GM19193 (cell line): ENCODE data around the gene UCHL1.

Experiments used
- POLR2A ChIP-seq: IDR thresholded peaks from 4 replicates; pipeline ENCODE4 v1.6.1; 2011; ENCODE audit not compliant: insufficient read depth, insufficient read length; ENCODE audit errors: extremely low read depth

UCHL1 gene

DNA sequence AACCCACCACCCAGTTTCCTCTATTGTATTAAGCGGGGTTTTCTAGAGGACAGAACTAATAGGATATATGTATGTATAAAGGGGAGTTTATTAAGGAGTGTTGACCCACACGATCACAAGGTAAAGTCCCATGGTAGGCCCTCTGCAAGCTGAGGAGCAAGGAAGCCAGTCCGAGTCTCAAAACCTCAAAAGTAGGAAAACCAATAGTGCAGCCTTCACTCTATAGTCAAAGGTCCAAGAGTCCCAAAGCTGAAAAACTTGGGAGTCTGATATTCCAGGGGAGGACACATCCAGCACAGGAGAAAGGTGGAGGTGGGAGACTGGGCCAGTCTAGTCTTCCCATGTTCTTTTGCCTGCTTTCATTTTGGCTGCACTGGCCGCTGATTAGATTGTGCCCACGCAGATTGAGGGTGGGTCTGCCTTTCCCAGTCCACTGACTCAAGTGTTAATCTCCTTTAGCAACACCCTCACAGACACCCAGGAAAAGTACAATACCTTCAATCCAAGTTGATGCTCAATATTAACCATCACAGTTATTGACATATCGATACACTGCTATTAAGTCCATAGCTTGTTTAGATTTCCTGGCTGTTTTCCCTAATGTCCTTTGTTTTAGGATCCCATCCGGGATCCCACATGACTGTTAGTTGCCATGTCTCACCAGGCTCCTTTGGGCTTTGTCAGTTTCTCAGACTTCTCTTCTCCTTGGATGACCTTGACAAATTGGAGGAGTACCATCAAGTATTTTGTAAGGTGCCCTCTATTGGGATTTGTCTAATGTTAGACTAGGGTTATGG, 12.2 kb downstream of the UCHL1 start:
- no peak for TF ChIP-seq POLR2A

DNA sequence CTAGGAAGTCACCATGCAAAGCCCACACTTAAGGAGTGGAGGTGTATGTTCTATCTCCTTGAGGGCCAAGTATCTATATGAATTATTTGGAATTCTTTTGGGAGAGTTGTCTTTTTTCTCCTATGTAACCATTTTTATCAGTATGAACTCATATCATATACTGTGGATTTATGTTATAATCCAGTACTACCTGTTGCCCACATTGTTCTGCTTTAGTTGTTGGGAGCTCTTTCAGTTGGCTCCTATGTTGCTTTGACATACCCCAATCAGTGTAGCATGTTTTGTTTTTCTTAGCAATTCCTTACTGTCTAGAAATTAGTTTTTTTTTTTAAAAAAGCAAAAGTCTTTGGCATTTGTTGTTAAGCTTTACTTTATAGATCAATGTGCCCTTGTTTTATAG, 13.0 kb downstream of the UCHL1 start:
- TF ChIP-seq POLR2A = no peak

DNA sequence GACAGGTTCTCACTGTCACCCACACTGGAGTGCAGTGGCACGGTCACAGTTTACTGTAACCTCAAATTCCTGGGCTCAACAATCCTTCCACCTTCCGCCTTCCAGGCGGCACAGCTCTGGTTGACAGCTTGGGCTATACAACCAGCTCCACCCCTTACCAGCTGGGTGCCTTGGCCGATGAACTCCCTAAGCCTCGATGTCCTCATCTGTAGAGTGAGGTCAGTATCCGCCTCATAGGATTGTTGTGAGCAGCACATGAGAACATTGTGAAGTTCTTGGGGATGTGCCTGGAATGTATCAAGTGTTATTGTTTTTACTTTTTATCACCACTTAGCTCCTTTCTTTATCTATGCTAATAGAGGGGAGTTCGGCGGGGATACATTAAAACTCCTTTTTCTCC, 23.3 kb downstream of the UCHL1 start:
- no peak for TF ChIP-seq POLR2A

DNA sequence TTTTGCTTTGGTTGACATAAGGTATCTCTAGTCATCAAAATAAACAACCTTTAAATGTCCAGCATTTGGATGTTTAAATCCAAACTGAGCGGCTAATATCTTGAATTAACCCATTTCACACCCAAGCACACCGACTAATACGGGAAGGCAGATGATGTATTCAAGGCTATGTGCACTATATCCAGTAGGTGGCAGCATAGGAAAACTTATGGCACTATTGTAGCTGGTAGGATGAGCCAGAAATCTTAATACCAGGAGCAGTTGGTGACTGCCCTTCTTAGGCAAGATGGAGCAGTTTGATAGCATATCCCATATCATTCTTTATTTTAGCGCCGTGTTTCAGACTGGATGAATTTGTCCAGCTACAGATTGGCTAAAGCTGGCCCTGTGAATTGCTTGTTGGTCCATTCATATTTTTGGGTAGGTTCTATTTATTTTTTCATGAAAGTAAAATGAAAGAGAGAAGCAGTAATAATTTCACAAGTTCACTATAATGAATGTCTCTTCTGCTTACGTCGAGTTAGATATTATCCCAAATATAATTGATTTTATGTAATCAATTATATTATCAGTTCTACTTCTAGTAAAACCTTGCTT, 24.4 kb downstream of the UCHL1 start:
- no peak for TF ChIP-seq POLR2A

DNA sequence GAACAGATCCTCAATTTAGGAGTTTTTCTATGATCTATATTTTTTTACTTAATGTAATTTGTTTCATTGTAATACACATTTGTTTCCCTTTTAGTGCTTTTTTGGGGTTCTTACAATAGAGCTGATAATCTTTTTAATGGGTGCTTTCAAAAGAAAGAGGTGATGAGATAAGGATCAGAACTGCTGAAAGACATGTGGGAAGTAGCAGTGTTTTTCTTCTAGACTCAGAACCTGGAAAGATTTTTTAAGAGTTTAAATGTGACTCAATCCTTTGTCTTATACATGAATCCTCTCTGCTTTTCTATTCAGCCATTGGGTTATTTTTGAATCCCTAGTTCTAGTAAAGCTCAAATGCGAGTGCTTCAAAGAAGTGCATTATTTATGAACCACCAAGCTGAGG, 25.6 kb downstream of the UCHL1 start:
- TF ChIP-seq POLR2A = no peak

DNA sequence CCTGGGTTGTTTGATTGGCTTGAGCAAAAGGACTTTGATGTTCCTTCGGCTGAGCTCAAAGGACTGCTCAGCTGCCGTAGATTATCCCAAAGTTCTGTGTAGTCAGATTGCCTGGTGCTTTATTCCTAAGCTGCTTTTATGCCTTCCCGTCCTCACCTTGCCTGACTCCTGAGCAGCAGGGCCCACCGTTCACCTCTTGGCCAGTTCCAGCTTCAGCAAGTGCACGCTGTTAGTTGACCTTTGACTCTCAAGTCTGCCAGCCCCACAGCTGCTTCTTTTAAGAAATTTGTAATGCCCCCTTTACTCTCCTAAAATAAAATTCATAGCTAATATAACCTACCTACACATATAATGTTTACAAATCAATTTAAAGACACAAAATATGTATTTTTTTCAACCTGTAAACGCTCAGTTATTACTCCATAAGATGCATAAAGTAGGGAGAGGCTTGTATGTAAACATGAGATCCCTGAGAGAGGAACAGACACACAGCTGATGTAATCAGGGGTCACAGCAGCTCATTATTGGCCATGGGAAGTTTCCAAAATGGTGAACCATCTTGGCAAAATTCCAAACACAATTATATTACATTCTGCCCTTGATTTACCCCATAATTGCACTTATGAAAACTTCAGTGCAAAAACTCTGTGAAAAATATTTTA, 28.6 kb downstream of the UCHL1 start:
- no peak for TF ChIP-seq POLR2A

DNA sequence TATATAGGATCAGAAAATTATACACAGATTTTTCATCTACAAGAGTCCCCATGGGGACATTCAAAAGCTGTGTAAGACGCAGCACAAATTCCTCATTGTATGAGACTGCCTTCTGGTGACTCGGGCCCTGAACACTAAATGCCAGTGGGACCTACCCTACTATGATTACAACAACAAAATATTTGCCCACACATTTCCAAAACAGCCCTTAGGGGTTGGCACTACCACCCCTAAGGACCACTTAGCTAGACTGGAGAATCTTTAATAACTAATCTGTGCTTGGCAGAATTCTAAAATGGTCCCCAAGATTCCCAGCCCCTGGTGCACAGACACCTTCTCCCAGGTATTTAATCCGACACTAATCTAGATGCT, 29.1 kb downstream of the UCHL1 start:
- TF ChIP-seq POLR2A = no peak

DNA sequence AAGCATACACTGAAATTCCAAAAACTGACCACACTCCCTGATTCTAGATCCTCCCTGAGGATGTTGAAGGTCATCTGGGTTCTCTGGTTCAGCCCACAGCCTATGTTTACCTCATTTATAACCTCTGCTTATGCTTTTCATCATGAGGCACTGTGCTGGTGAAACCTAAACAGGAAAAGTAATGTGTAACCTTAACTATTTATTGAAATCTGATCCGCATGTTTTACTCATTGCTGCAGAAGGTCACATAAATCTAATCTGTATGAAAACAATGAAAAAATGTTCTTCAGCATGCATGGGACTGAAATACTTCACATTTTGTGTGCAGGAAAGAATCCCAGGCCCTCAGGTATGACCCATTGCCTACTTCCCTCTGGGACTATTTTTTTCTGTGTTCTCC, 30.3 kb downstream of the UCHL1 start:
- TF ChIP-seq POLR2A = no peak

DNA sequence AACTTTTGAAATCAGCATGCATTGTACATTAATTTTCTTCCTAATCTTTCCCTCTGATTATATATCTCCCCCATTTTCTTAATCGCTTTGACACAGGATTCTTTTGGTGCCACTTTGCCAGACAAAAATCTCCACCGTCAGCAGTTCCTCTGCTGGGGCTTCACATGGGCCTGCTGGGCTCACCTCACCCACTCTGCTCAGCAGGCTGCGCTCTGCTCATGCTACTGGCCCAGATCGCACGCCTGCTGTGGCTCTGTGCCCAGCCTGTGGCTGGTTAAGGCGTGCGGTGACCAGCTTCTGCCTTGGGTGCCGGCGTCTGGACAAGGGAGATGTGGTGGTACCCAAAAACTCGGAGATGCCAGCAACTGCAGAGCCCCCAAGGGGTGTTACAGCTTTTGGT, 31.1 kb downstream of the UCHL1 start:
- no peak for TF ChIP-seq POLR2A

DNA sequence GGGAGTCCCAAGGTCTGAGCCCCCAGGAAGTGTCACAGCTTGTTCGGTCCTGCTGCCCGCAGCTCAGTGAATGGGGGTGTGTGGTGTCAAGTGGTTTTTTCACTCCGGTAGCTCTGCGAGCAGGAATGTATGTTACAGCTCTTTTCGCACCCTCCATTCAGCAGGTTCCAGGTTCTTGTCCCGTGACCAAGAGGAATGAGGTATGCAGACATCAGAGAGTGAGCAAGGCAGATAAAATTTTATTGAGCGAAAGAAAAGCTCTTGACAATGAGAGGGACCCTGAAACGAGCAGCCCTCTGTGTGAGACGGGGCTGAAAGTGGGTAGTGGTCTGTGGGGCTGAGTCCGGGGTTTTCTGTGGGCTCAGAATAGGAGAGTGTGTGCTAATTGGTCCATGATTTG, 31.5 kb downstream of the UCHL1 start:
- no peak for TF ChIP-seq POLR2A

DNA sequence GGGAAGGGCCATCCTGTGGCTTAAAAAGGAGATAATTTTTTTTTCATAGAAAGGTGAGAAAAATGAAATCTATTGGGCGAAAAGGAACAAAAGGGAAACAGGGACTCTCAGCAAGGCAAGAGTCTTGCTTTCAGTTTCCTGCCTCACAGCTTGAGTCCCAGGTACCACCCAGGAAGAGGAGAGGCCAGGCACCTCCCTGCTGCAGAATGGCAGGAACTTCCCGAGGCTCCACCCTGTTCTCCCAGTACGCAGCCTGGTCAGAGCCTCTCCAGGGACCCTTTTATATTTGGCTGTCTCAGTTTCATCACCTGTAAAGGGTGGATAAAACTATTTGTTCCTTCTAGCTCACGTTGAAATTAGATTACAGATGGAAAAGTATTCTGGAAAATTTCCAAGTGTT, 33.8 kb downstream of the UCHL1 start:
- TF ChIP-seq POLR2A = no peak

DNA sequence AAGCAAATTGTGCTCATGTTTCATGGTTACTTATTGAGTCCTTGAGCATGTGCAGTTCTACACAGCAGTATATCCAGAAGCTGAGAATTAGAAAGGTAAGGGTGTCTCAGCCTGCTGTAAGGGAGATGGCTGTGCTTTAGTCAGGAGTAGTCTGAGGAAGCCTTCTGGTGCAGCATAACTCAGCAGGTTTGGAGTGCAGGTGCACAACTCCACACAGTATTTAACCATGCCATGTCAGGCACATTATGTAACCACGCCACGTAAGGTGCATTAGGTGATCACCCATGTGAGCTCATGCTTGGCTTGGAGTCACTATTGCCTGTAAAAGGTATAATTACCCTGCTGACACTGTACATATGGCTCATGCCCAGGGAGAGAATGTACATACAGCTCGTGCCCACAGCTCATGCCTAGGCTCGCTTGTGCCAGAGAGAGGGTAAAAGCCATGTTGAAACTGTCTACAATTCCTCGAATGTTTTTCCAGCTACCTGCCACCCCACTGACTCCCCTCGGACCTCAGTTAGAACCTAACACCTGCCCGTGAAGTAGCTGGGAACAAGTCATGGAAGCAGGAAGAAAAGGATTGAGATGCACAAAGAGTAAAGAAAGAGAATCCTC, 37.8 kb downstream of the UCHL1 start:
- no peak for TF ChIP-seq POLR2A

DNA sequence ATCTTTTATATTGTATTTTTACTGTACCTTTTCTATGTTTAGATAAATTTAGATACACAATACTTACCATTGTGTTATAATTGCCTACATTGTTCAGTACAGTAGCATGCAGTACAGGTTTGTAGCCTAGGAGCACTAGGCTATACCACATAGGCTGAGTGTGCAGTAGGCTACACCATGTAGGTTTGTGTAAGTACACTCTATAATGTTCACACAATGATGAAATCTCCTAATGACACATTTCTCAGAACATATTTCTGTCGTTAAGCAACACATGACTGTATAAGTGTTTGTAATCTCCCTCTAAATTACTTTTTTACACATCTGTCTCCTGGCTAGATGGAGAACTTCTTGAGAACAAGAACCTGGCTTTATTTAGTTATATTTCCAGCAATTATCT, 40.3 kb downstream of the UCHL1 start:
- no peak for TF ChIP-seq POLR2A

DNA sequence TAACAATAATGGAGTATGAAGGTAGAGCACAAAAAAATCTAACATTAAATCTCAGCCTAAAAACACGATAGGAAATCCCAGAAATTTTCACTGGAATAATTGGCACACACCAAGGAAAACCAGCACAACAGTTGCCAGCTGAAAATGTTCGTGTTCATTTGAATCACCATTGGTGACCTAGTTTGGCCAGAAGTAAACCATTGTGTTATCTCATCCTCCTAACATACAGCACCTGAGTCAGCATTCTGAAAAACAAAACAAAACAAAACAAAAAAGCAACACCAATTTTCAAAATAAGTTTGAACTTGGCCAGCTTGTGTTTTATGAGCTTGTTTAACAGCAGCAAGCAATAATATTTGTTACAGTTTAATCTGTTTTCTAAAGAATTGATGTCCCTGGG, 41.1 kb downstream of the UCHL1 start:
- TF ChIP-seq POLR2A = no peak

DNA sequence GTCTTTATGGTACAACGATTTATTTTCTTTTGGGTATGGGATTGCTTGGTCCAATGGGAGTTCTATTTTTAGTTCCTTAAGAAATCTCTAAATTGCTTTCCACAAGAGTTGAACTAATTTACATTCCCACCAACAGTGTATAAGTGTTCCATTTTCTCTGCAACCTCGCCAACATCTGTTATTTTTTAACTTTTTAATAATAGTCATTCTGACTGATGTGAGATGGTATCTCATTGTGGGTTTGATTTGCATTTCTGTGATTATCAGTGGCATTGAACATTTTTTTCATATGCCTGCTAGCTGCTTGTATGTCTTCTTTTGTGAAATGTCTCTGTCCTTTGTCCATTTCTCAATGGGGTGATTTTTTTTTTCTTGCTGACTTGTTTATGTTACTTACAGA, 42.8 kb downstream of the UCHL1 start:
- TF ChIP-seq POLR2A = no peak

DNA sequence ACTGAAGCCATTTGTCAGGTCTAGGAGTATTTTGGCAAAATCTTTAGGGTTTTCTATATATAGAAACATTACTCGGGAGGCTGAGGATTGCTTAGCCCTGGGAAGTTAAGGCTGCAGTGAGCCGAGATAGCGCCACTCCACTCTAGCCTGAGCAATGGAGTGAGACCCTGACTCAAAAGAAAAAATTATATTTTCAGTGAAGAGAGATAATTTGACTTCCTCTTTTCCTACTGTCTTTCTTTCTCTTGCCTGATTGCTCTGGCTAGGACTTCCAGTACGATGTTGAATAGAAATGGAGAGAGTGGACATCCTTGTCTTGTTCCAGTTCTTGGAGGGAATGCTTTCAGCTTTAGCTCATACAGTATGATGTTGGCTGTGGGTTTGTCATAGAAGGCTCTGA, 44.4 kb downstream of the UCHL1 start:
- no peak for TF ChIP-seq POLR2A
